HepG2 (cell line): ENCODE results near the gene ZDHHC7.

Source experiments
- ARID2 ChIP-seq: sonication (generic); formaldehyde crosslinking; IDR thresholded peaks from 2 replicates; pipeline ENCODE4 v1.8.1; 2022; ENCODE audit warnings: mild to moderate bottlenecking, missing genetic modification reagents, borderline replicate concordance
- ATF2 ChIP-seq: sonication (generic); formaldehyde crosslinking; IDR thresholded peaks from 2 replicates; pipeline ENCODE4 v1.4.0; 2020; ENCODE audit warnings: missing genetic modification reagents
- CTCF ChIP-seq: sonication (generic); formaldehyde crosslinking; IDR thresholded peaks from 2 replicates; pipeline ENCODE4 v1.5.0; 2020; ENCODE audit warnings: mild to moderate bottlenecking, missing genetic modification reagents, moderate library complexity
- EP300 ChIP-seq, 3 experiments: sonication (generic) in 1 of 3; formaldehyde crosslinking in 1 of 3; IDR thresholded peaks; 2 replicates each; pipeline versions ENCODE4 v1.5.1 to v1.6.1; 2011 to 2020; ENCODE audit warnings: low read depth in 2 of 3, low read length in 2 of 3, borderline replicate concordance in 1 of 3, improper control_type of control experiment in 1 of 3, mild to moderate bottlenecking in 1 of 3, missing genetic modification reagents in 1 of 3, moderate library complexity in 1 of 3
- FOXA1 ChIP-seq, 2 experiments: fragments of 450-650 bp in 1 of 2; sonication (generic) in 1 of 2; formaldehyde crosslinking in 1 of 2; IDR thresholded peaks; 2 replicates each; pipeline versions ENCODE4 v1.4.0 to v1.6.1; 2016 to 2020; ENCODE audit warnings: missing genetic modification reagents in 1 of 2
- HBP1 ChIP-seq: IDR thresholded peaks from 2 replicates; pipeline ENCODE4 v1.6.1; 2016; ENCODE audit warnings: low read depth, control low read depth
- KLF6 ChIP-seq: IDR thresholded peaks from 2 replicates; pipeline ENCODE4 v1.8.0; 2016; ENCODE audit warnings: missing biosample characterization, missing genetic modification reagents
- MYC ChIP-seq: sonication (generic); formaldehyde crosslinking; IDR thresholded peaks from 2 replicates; pipeline ENCODE4 v1.9.0; 2021; ENCODE audit warnings: missing genetic modification reagents, borderline replicate concordance
- POLR2A ChIP-seq, 2 experiments: IDR thresholded peaks; 2 replicates each; pipeline ENCODE4 v1.6.1; 2011; ENCODE audit warnings: low read depth in 2 of 2, low read length in 2 of 2, mild to moderate bottlenecking in 1 of 2, moderate library complexity in 1 of 2; ENCODE audit not compliant: insufficient read depth in 1 of 2
- PRDM10 ChIP-seq: sonication (generic); formaldehyde crosslinking; IDR thresholded peaks from 2 replicates; pipeline ENCODE4 v1.4.0; 2020; ENCODE audit warnings: low read depth, missing genetic modification reagents
- RAD21 ChIP-seq: fragments of 450-650 bp; formaldehyde crosslinking; IDR thresholded peaks from 2 replicates; pipeline ENCODE4 v1.5.0; 2020; ENCODE audit warnings: mild to moderate bottlenecking
- REST ChIP-seq, 2 experiments: IDR thresholded peaks; 2 replicates each; pipeline ENCODE4 v1.6.1; 2011 to 2012; ENCODE audit warnings: low read length in 2 of 2, borderline replicate concordance in 1 of 2, low read depth in 1 of 2, mild to moderate bottlenecking in 1 of 2, moderate library complexity in 1 of 2
- RNF2 ChIP-seq: fragments of 450-650 bp; conservative IDR thresholded peaks from 2 replicates; pipeline ENCODE4 v1.6.1; 2016; ENCODE audit warnings: low read depth
- ZNF33A ChIP-seq: sonication (generic); formaldehyde crosslinking; IDR thresholded peaks from 2 replicates; pipeline ENCODE4 v1.5.1; 2020; ENCODE audit warnings: missing genetic modification reagents, mild to moderate bottlenecking, moderate library complexity, borderline replicate concordance

- TF ChIP-seq FOXA1 (IDR thresholded peaks at IDR 0.05) (no peak), FOXA1 (CRISPR knock-in tag; IDR thresholded peaks at IDR 0.05) (no peak), ZNF33A (CRISPR knock-in tag) (no peak), ARID2 (no peak), CTCF (CRISPR knock-in tag) (no peak), POLR2A (IDR thresholded peaks at IDR 0.05; ENCODE audit: insufficient read depth in 1 of 2, low read depth in 2 of 2, low read length in 2 of 2) (no peak), KLF6 (peak; percentile 12; the same call in 1 of the 2 replicates), REST (IDR thresholded peaks at IDR 0.05; ENCODE audit: borderline replicate concordance in 1 of 2, low read depth in 1 of 2, low read length in 2 of 2) (no peak), HBP1 (CRISPR knock-in tag) (no peak), EP300 (IDR thresholded peaks at IDR 0.05; ENCODE audit: low read depth in 2 of 2, low read length in 2 of 2) (no peak), EP300 (CRISPR knock-in tag; IDR thresholded peaks at IDR 0.05; ENCODE audit: borderline replicate concordance) (no peak), MYC (no peak), RNF2 (no peak), RAD21 (no peak), PRDM10 (CRISPR knock-in tag) (no peak), ATF2 (no peak)
Observed at GRCh38 chr16:85054948-85055492, 43.7 kb upstream of the ZDHHC7 start.
